ENCODE data around the gene TRIM47. TPM values are rescaled to one million over a fixed set of nuclear protein-coding genes. Genes with fewer than 3 reads are reported as not detected.

Gene TRIM47
- total RNA-seq, 1 experiment from 2014 or later: 86.7 TPM

GRCh38 chr17:75832164-75832651, 46.2 kb downstream of the TRIM47 start (continued):
- TF ChIP-seq ELF1 (IDR thresholded peaks at IDR 0.05; ENCODE audit: borderline replicate concordance, low read depth): no peak

DNA sequence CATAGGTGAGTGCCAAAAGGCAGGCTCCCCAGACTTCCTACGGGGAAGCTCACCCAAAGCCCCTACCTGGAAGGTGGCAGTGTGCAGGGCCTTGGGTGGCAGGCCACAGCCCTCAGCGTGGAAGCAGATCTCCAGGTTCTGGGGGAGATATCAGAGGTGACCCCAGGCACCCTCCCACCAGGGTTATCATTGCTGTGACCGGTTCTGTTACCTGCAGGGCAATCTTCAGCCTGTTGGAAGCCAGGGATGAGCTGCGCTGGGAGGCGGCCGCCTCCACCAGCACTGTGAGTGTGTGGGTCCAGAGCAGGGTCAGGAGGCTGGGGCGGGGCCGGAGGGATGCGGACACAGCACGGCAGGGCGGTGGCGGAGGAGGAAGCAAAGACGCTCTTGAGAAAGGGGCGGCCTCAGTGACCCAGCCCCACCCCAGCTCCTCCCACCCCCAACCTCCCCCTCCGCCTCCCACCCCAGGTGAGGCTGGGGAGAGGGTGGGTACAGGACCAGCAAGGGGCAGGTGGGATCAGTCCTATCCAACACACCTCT, 47.3 kb downstream of the TRIM47 start:
- POLR2A ChIA-PET: interaction anchor here (0.6 kb wide), 1 partner anchor 57 kb away, joined by 3 read pairs; no protein-coding TSS in a partner anchor
- CTCF ChIA-PET: interaction anchor here (1.6 to 2.6 kb wide), 2 partner anchors 15 to 16 kb away, joined by 5 to 15 read pairs; no protein-coding TSS in a partner anchor
- H3K79me2 ChIP-seq (ENCODE audit: insufficient read depth, low read length): no peaks in the 10 kb centered on the region
- H3K36me3 ChIP-seq (ENCODE audit: control insufficient read depth in 1 of 2, insufficient read depth in 2 of 2, low read length in 2 of 2): no peaks in the 10 kb centered on the region
- H3K27ac ChIP-seq (ENCODE audit: low read depth, low read length): no peak overlapping the region
- H3K9me2 ChIP-seq (ENCODE audit: insufficient read depth): no peaks in the 10 kb centered on the region
- intact Hi-C loops (cut with micrococcal nuclease): no loop called here
- no peak overlapping the region for H3K9ac ChIP-seq (ENCODE audit: low read length)
- BruUV-seq (replicated peaks): no TSS peak
- no peaks in the 10 kb centered on the region for H3K9me3 ChIP-seq (ENCODE audit: control insufficient read depth in 1 of 2, insufficient read depth in 1 of 2, low read depth in 1 of 2, low read length in 2 of 2)
- ATAC-seq (no peak), DNase-seq (ENCODE audit: low read depth, low spot score) (no peak)
- no peak overlapping the region for H2AFZ ChIP-seq (ENCODE audit: low read depth, low read length, poor library complexity, severe bottlenecking)
- H3K4me1 ChIP-seq (ENCODE audit: control insufficient read depth in 1 of 2, insufficient read depth in 2 of 2, low read length in 2 of 2): peaks cover 6 to 12% of the 10 kb centered on the region in 2 experiments; a peak in 2 of 4 replicates
- H4K20me1 ChIP-seq (ENCODE audit: insufficient read depth): no peaks in the 10 kb centered on the region
- no peak overlapping the region for H3K4me2 ChIP-seq (ENCODE audit: low read length)
- RAD21 ChIA-PET (ENCODE audit: low non-redundant PET in 1 of 2, low total read pairs in 2 of 2, uncharacterized antibody in 2 of 2, unreplicated experiment in 2 of 2): interaction anchor here in 1 of 2 experiments (1.2 kb wide), 1 partner anchor 51 kb away, joined by 3 read pairs; a partner anchor contains a TSS
- no peaks in the 10 kb centered on the region for H3K27me3 ChIP-seq (ENCODE audit: insufficient read depth, low read length)
- no peak overlapping the region for H3K4me3 ChIP-seq (replicated peaks in 1 of 2; ENCODE audit: low read depth in 1 of 2, low read length in 2 of 2)
- TF ChIP-seq SRF (IDR thresholded peaks at IDR 0.05; ENCODE audit: low read depth) (no peak), SIN3A (IDR thresholded peaks at IDR 0.05; ENCODE audit: low read depth) (no peak), MAX (IDR thresholded peaks at IDR 0.05) (no peak), RAD21 (IDR thresholded peaks at IDR 0.05; ENCODE audit: low read depth) (no peak), CEBPB (IDR thresholded peaks at IDR 0.05; ENCODE audit: low read depth) (no peak), ZFX (IDR thresholded peaks at IDR 0.05) (no peak), TCF7L2 (IDR thresholded peaks at IDR 0.05; ENCODE audit: borderline replicate concordance, extremely low read depth, insufficient read depth, insufficient read length) (no peak), YY1 (IDR thresholded peaks at IDR 0.05; ENCODE audit: extremely low read depth, insufficient replicate concordance, low read depth, low read length) (no peak), EGR1 (IDR thresholded peaks at IDR 0.05; ENCODE audit: low read depth) (no peak), POLR2AphosphoS5 (IDR thresholded peaks at IDR 0.05; ENCODE audit: low read depth, low read length) (no peak), JUND (IDR thresholded peaks at IDR 0.05) (no peak), CBX3 (IDR thresholded peaks at IDR 0.05; ENCODE audit: low read depth) (no peak), EZH2phosphoT487 (IDR thresholded peaks at IDR 0.05; ENCODE audit: borderline replicate concordance) (no peak), ELF1 (IDR thresholded peaks at IDR 0.05; ENCODE audit: borderline replicate concordance, low read depth) (no peak), ZNF274 (IDR thresholded peaks at IDR 0.05; ENCODE audit: low read depth, low read length) (no peak)
- TF ChIP-seq, protein P1, sequence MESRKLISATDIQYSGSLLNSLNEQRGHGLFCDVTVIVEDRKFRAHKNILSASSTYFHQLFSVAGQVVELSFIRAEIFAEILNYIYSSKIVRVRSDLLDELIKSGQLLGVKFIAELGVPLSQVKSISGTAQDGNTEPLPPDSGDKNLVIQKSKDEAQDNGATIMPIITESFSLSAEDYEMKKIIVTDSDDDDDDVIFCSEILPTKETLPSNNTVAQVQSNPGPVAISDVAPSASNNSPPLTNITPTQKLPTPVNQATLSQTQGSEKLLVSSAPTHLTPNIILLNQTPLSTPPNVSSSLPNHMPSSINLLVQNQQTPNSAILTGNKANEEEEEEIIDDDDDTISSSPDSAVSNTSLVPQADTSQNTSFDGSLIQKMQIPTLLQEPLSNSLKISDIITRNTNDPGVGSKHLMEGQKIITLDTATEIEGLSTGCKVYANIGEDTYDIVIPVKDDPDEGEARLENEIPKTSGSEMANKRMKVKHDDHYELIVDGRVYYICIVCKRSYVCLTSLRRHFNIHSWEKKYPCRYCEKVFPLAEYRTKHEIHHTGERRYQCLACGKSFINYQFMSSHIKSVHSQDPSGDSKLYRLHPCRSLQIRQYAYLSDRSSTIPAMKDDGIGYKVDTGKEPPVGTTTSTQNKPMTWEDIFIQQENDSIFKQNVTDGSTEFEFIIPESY (IDR thresholded peaks at IDR 0.05; ENCODE audit: extremely low read depth, insufficient replicate concordance, low read length): no peak
- TF ChIP-seq, protein P2, sequence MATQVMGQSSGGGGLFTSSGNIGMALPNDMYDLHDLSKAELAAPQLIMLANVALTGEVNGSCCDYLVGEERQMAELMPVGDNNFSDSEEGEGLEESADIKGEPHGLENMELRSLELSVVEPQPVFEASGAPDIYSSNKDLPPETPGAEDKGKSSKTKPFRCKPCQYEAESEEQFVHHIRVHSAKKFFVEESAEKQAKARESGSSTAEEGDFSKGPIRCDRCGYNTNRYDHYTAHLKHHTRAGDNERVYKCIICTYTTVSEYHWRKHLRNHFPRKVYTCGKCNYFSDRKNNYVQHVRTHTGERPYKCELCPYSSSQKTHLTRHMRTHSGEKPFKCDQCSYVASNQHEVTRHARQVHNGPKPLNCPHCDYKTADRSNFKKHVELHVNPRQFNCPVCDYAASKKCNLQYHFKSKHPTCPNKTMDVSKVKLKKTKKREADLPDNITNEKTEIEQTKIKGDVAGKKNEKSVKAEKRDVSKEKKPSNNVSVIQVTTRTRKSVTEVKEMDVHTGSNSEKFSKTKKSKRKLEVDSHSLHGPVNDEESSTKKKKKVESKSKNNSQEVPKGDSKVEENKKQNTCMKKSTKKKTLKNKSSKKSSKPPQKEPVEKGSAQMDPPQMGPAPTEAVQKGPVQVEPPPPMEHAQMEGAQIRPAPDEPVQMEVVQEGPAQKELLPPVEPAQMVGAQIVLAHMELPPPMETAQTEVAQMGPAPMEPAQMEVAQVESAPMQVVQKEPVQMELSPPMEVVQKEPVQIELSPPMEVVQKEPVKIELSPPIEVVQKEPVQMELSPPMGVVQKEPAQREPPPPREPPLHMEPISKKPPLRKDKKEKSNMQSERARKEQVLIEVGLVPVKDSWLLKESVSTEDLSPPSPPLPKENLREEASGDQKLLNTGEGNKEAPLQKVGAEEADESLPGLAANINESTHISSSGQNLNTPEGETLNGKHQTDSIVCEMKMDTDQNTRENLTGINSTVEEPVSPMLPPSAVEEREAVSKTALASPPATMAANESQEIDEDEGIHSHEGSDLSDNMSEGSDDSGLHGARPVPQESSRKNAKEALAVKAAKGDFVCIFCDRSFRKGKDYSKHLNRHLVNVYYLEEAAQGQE (IDR thresholded peaks at IDR 0.05; ENCODE audit: low read depth): no peak
- TF ChIP-seq, protein P3, sequence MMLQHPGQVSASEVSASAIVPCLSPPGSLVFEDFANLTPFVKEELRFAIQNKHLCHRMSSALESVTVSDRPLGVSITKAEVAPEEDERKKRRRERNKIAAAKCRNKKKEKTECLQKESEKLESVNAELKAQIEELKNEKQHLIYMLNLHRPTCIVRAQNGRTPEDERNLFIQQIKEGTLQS (IDR thresholded peaks at IDR 0.05): no peak

All from HCT116 (cell line).